ENCODE data around the gene SETBP1.

Gene SETBP1

GRCh38 chr18:44838971-44839666 is 158.4 kb downstream of the SETBP1 start (continued):
- TF ChIP-seq REPIN1 (tag by site-specific recombination; IDR thresholded peaks at IDR 0.05; ENCODE audit: low read depth) (no peak), ZBTB8A (tag by site-specific recombination; IDR thresholded peaks at IDR 0.05) (no peak), GLIS1 (tag by site-specific recombination; IDR thresholded peaks at IDR 0.05) (peak; percentile 45), ZNF473 (tag by site-specific recombination; IDR thresholded peaks at IDR 0.05) (no peak), TRIM28 (IDR thresholded peaks at IDR 0.05; ENCODE audit: borderline replicate concordance, low read length) (peak; percentile 56; the same call in 1 of the 2 replicates)
- TF ChIP-seq, protein P1, sequence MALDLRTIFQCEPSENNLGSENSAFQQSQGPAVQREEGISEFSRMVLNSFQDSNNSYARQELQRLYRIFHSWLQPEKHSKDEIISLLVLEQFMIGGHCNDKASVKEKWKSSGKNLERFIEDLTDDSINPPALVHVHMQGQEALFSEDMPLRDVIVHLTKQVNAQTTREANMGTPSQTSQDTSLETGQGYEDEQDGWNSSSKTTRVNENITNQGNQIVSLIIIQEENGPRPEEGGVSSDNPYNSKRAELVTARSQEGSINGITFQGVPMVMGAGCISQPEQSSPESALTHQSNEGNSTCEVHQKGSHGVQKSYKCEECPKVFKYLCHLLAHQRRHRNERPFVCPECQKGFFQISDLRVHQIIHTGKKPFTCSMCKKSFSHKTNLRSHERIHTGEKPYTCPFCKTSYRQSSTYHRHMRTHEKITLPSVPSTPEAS (tag by site-specific recombination; IDR thresholded peaks at IDR 0.05): no peak

- Histone ChIP-seq H3K4me1 (ENCODE audit: control insufficient read depth, insufficient read depth, low read length) (peaks cover 20% of the 10 kb centered on the region), H3K4me3 (ENCODE audit: low read depth, low read length) (no peak overlapping the region), H3K36me3 (ENCODE audit: control insufficient read depth in 2 of 2, insufficient read depth in 1 of 2, low read length in 2 of 2) (no peaks in the 10 kb centered on the region), H3K9me3 (ENCODE audit: control insufficient read depth, insufficient read depth, low read depth, low read length) (no peaks in the 10 kb centered on the region; the same call in 1 of the 2 replicates), H3K27ac (ENCODE audit: extremely low read depth, low read depth, low read length) (no peak overlapping the region)
- CTCF ChIA-PET: interaction anchor here (0.6 to 0.9 kb wide), 2 partner anchors 13 to 132 kb away, joined by 3 read pairs; no protein-coding TSS in a partner anchor
- TF ChIP-seq GLIS1 (tag by site-specific recombination; IDR thresholded peaks at IDR 0.05) (peak; percentile 30), SP3 (tag by site-specific recombination; IDR thresholded peaks at IDR 0.05) (no peak), AEBP2 (tag by site-specific recombination; IDR thresholded peaks at IDR 0.05; ENCODE audit: borderline replicate concordance) (no peak)
- POLR2A ChIA-PET: no interaction called here
These were observed 159.5 kb downstream of the SETBP1 start for GRCh38 chr18:44840058-44840790.

DNA sequence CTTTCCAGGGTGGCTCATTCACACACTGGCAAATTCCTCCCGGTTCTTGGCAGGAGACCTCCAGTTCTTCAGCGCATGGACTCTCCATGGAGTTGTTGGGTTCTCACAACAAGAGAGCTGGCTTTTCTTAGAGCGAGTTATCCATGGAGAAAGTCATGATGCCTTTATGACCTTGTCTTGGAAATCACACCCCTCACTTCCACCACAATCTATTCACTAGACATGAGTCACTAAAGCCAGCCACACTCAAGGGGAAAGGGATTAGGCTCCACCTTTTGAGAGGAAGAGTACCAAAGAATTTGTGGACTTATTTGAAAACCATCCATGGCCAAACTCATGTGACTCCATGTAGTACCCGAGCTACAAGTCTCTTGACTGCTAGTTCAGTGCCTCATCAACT is 160.5 kb downstream of the SETBP1 start:
- ChIA-PET CTCF (interaction anchor here (0.6 to 0.9 kb wide), 2 partner anchors 14 to 76 kb away, joined by 3 to 4 read pairs; no protein-coding TSS in a partner anchor), POLR2A (no interaction called here)

More for the DNA sequence above, 160.5 kb downstream of the SETBP1 start:
- TF ChIP-seq ZNF175 (tag by site-specific recombination; IDR thresholded peaks at IDR 0.05) (no peak), ZNF529 (tag by site-specific recombination; IDR thresholded peaks at IDR 0.05; ENCODE audit: insufficient replicate concordance) (no peak), ZNF184 (tag by site-specific recombination; IDR thresholded peaks at IDR 0.05) (no peak), ZNF239 (tag by site-specific recombination; IDR thresholded peaks at IDR 0.05) (no peak), ZNF837 (tag by site-specific recombination; IDR thresholded peaks at IDR 0.05) (no peak)
- TF ChIP-seq, protein P2, sequence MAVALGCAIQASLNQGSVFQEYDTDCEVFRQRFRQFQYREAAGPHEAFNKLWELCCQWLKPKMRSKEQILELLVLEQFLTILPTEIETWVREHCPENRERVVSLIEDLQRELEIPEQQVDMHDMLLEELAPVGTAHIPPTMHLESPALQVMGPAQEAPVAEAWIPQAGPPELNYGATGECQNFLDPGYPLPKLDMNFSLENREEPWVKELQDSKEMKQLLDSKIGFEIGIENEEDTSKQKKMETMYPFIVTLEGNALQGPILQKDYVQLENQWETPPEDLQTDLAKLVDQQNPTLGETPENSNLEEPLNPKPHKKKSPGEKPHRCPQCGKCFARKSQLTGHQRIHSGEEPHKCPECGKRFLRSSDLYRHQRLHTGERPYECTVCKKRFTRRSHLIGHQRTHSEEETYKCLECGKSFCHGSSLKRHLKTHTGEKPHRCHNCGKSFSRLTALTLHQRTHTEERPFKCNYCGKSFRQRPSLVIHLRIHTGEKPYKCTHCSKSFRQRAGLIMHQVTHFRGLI (tag by site-specific recombination; IDR thresholded peaks at IDR 0.05): no peak
- TF ChIP-seq, protein P3, sequence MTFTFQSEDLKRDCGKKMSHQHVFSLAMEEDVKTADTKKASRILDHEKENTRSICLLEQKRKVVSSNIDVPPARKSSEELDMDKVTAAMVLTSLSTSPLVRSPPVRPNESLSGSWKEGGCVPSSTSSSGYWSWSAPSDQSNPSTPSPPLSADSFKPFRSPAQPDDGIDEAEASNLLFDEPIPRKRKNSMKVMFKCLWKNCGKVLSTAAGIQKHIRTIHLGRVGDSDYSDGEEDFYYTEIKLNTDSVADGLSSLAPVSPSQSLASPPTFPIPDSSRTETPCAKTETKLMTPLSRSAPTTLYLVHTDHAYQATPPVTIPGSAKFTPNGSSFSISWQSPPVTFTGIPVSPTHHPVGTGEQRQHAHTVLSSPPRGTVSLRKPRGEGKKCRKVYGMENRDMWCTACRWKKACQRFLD (tag by site-specific recombination; IDR thresholded peaks at IDR 0.05): no peak
- Histone ChIP-seq H3K27ac (ENCODE audit: extremely low read depth, low read depth, low read length) (no peak overlapping the region), H3K9me3 (ENCODE audit: control insufficient read depth, insufficient read depth, low read depth, low read length) (no peaks in the 10 kb centered on the region; the same call in 1 of the 2 replicates), H3K36me3 (ENCODE audit: control insufficient read depth in 2 of 2, insufficient read depth in 1 of 2, low read length in 2 of 2) (no peaks in the 10 kb centered on the region), H3K4me1 (ENCODE audit: control insufficient read depth, insufficient read depth, low read length) (peaks cover 20% of the 10 kb centered on the region), H3K4me3 (ENCODE audit: low read depth, low read length) (no peak overlapping the region)
